ENCODE results near the gene DENND4C.
"Not testable (repeated sequence)": the region's sequence is repeated elsewhere in the genome, so short reads cannot be mapped to it uniquely, and the experiment has no call there.

Gene DENND4C

GRCh38 chr9:19252174-19252884 is 21.8 kb downstream of the DENND4C start:
- no peak for DNase-seq (ENCODE audit: low read depth)
- TF ChIP-seq, protein P1, sequence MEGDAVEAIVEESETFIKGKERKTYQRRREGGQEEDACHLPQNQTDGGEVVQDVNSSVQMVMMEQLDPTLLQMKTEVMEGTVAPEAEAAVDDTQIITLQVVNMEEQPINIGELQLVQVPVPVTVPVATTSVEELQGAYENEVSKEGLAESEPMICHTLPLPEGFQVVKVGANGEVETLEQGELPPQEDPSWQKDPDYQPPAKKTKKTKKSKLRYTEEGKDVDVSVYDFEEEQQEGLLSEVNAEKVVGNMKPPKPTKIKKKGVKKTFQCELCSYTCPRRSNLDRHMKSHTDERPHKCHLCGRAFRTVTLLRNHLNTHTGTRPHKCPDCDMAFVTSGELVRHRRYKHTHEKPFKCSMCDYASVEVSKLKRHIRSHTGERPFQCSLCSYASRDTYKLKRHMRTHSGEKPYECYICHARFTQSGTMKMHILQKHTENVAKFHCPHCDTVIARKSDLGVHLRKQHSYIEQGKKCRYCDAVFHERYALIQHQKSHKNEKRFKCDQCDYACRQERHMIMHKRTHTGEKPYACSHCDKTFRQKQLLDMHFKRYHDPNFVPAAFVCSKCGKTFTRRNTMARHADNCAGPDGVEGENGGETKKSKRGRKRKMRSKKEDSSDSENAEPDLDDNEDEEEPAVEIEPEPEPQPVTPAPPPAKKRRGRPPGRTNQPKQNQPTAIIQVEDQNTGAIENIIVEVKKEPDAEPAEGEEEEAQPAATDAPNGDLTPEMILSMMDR (IDR thresholded peaks at IDR 0.05; ENCODE audit: control insufficient read depth, extremely low read depth, insufficient read depth): no peak
- H3K4me3 ChIP-seq (ENCODE audit: low read depth, low read length): no peak overlapping the region

- TF ChIP-seq, protein P1 (IDR thresholded peaks at IDR 0.05; ENCODE audit: control insufficient read depth, extremely low read depth, insufficient read depth): no peak
- H3K4me3 ChIP-seq (ENCODE audit: low read depth, low read length): no peak overlapping the region
- no peak for DNase-seq (ENCODE audit: low read depth)
Measured at GRCh38 chr9:19252885-19253219, 22.4 kb downstream of the DENND4C start.

DNA sequence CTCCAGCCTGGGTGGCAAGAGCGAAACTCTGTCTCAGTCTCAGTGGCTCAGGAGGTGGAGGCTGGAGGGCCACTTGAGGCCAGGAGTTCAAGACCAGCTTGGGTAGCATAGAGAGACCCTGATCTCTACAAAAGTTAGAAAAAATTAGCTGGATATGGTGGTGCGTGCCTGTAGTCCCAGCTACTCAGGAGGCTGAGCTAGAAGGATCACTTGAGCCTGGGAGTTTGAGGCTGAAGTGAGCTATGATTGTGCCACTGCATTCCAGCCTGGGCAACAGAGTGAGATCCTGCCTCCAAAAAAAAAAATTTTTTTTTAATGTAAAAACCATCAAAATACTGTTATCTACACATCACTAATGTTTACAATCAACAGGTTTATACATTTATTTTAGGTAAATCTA is 24.6 kb downstream of the DENND4C start:
- H3K4me3 ChIP-seq (ENCODE audit: low read depth, low read length): no peak overlapping the region
- TF ChIP-seq, protein P1 (IDR thresholded peaks at IDR 0.05; ENCODE audit: control insufficient read depth, extremely low read depth, insufficient read depth): no peak
- DNase-seq (ENCODE audit: low read depth): no peak

DNA sequence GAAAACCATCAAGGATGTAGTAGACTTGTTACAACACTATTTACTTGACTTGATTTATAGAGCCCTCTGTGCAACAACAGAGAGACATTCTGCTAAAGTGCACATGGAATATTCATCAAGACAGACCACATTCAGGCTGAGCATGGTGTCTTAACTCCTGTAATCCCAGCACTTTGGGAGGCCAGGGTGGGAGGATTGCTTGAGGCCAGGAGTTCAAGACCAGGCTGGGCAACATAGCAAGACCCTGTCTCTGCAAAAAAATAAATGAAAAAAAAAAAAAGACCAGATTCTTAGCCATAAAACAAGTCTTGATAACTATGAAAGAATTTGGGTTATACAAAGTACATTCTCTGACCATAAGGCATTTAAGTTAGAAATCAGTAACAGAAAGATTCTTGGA is 25.3 kb downstream of the DENND4C start:
- TF ChIP-seq, protein P1 (IDR thresholded peaks at IDR 0.05; ENCODE audit: control insufficient read depth, extremely low read depth, insufficient read depth): no peak
- DNase-seq (ENCODE audit: low read depth): no peak
- no peak overlapping the region for H3K4me3 ChIP-seq (ENCODE audit: low read depth, low read length)

GRCh38 chr9:19259665-19260255 is 29.3 kb downstream of the DENND4C start:
- H3K4me3 ChIP-seq (ENCODE audit: low read depth, low read length); DNase-seq (ENCODE audit: low read depth): not testable (repeated sequence)

DNA sequence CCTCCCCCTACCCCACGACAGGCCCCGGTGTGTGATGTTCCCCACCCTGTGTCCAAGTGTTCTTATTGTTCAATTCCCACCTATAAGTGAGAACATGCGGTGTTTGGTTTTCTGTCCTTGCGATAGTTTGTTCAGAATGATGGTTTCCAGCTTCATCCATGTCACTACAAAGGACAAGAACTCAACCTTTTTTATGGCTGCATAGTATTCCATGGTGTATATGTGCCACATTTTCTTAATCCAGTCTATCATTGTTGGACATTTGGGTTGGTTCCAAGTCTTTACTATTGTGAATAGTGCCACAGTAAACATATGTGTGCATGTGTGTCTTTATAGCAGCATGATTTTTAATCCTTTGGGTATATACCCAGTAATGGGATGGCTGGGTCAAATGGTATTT is 35.1 kb downstream of the DENND4C start:
- H3K4me3 ChIP-seq (ENCODE audit: low read depth, low read length); DNase-seq (ENCODE audit: low read depth): not testable (repeated sequence)

GRCh38 chr9:19266778-19267384 is 36.4 kb downstream of the DENND4C start:
- H3K4me3 ChIP-seq (ENCODE audit: low read depth, low read length); DNase-seq (ENCODE audit: low read depth): not testable (repeated sequence)

- TF ChIP-seq, protein P1 (IDR thresholded peaks at IDR 0.05; ENCODE audit: control insufficient read depth, extremely low read depth, insufficient read depth): no peak
- DNase-seq (ENCODE audit: low read depth): no peak
- H3K4me3 ChIP-seq (ENCODE audit: low read depth, low read length): no peak overlapping the region
Measured at GRCh38 chr9:19269582-19269981, 39.1 kb downstream of the DENND4C start.
